Stimulated activated naive CD8-positive, alpha-beta T cell treated with anti-CD3 and anti-CD28 coated beads, Interleukin-15, Interleukin-2, amounts not matched to agents 100 ng/mL and 50 ng/mL, for 24 hours (primary cell): ENCODE measurements around the gene CREM.
"Not testable (repeated sequence)": the region's sequence is repeated elsewhere in the genome, so short reads cannot be mapped to it uniquely, and the experiment has no call there.

Source experiments
- H3K27ac Mint-ChIP-seq: one replicate; pipeline ENCODE4 v1.8.0; 2021; ENCODE audit warnings: mild to moderate bottlenecking, mixed read lengths
- H3K27me3 Mint-ChIP-seq: one replicate; pipeline ENCODE4 v1.8.0; 2021; ENCODE audit warnings: mixed read lengths
- H3K36me3 Mint-ChIP-seq: one replicate; pipeline ENCODE4 v1.8.0; 2021; ENCODE audit warnings: low read depth, mixed read lengths
- H3K4me1 Mint-ChIP-seq: one replicate; pipeline ENCODE4 v1.8.0; 2021; ENCODE audit warnings: low read depth, mixed read lengths
- H3K4me3 Mint-ChIP-seq: one replicate; pipeline ENCODE4 v1.8.0; 2021; ENCODE audit warnings: mild to moderate bottlenecking, mixed read lengths
- H3K9me3 Mint-ChIP-seq: one replicate; pipeline ENCODE4 v1.8.0; 2021; ENCODE audit warnings: mixed read lengths

CREM gene

DNA sequence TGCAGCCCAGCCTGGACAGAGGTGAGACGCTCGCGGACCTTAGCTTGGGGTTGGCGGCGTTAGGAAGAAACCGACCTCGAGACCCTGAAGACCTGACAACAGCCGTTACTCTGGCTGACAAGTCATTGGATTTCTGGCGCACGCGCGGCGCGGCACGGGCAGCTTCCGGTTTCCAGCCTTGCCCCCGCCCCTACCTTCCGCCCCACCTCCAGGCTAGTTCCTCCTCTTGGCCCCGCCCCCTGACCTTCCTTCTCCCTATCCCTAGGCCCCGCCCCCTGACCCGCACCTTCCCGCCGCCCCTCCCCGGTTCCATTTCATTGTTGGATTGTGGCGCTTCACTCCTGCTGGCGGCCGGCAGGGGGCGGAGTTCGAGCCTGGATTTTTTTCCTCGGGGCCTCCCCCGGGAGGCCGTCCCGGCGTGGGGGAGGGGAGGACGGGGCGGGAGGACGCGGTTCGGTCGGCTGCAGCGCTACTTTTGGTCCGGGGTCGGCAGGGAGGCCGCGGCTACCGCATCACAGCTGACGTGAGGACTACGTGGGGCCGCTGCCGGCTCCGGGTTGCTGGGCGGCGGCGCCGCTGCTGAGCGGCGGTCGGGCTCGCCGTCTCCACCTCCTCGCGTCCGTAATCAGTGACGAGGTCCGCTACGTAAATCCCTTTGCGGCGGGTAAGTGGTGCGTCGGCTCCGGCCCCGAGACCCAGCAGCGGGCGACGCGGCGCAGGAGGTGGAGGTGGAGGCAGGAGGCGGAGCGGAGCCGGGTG lies at the start of gene CREM:
CREM (plus strand) TSS at position 317 of the 759 bp plus-strand sequence. CDS start 10,990 bp downstream, outside the sequence.
- no peaks in the 10 kb centered on the region for H3K9me3 Mint-ChIP-seq
- H3K4me3 Mint-ChIP-seq: peak within 1 kb of the TSS; percentile 93
- H3K27me3 Mint-ChIP-seq: no peaks in the 10 kb centered on the region
- peaks cover 14% of the 10 kb centered on the region for H3K36me3 Mint-ChIP-seq
- H3K4me1 Mint-ChIP-seq: peaks cover 70% of the 10 kb centered on the region
- H3K27ac Mint-ChIP-seq: peak within 1 kb of the TSS; percentile 97

- H3K36me3 Mint-ChIP-seq: peaks cover 28% of the 10 kb centered on the region
- peaks cover 4% of the 10 kb centered on the region for H3K9me3 Mint-ChIP-seq
- no peaks in the 10 kb centered on the region for H3K27me3 Mint-ChIP-seq
- H3K4me3 Mint-ChIP-seq: no peak overlapping the region
- H3K27ac Mint-ChIP-seq: no peak overlapping the region
- H3K4me1 Mint-ChIP-seq: peaks cover 23% of the 10 kb centered on the region
Observed at GRCh38 chr10:35079265-35079664, 47.4 kb upstream of the CREM start.

DNA sequence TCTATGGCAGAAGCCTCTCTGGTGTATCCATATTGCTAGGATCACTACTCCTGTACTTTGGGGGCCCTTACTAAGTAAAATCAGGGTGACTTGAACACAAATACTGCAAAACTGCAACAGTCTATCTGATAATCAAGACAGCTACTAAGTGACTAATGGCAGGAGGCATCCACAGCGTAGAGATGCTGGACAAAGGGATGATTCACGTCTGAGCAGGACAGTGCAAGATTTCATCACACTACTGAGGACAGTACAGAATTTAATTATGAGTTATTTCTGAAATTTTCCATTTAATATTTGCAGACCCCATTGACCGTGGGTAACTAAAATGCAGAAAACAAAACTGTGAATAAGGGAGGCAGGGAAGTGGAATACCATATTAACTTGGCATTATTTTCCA lies 46.9 kb upstream of the CREM start:
- Mint-ChIP-seq H3K4me3 (no peak overlapping the region), H3K9me3 (peaks cover 4% of the 10 kb centered on the region), H3K27ac (no peak overlapping the region), H3K27me3 (no peaks in the 10 kb centered on the region), H3K4me1 (peaks cover 23% of the 10 kb centered on the region), H3K36me3 (peaks cover 31% of the 10 kb centered on the region)

DNA sequence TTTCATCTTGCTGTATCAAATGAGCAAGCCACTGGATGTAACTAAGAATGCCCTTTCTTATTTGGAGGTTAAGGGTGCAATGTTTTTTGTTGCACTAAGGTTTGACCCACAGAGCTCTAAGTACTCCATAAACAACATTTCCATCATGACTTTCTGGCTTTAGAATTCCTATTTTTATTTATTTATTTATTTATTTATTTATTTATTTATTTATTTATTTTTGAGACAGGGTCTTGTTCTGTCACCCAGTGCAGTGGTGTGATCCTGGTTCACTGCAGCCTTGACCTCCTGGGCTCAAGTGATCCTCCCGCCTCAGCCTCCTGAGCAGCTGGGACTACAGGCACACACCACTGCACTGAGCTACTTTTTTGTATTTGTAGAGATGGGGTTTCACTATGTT lies 46.4 kb upstream of the CREM start:
- H3K4me1 Mint-ChIP-seq: peaks cover 23% of the 10 kb centered on the region

GRCh38 chr10:35083242-35083641 lies 43.4 kb upstream of the CREM start:
- Mint-ChIP-seq H3K36me3 (peaks cover 40% of the 10 kb centered on the region), H3K27me3 (no peaks in the 10 kb centered on the region), H3K4me1 (peaks cover 51% of the 10 kb centered on the region), H3K9me3 (peaks cover 4% of the 10 kb centered on the region), H3K4me3 (no peak overlapping the region), H3K27ac (no peak overlapping the region)

More for the DNA sequence above, 46.4 kb upstream of the CREM start:
- H3K9me3 Mint-ChIP-seq, H3K4me3 Mint-ChIP-seq, H3K27me3 Mint-ChIP-seq, H3K27ac Mint-ChIP-seq: not testable (repeated sequence)
- H3K36me3 Mint-ChIP-seq: peaks cover 31% of the 10 kb centered on the region

DNA sequence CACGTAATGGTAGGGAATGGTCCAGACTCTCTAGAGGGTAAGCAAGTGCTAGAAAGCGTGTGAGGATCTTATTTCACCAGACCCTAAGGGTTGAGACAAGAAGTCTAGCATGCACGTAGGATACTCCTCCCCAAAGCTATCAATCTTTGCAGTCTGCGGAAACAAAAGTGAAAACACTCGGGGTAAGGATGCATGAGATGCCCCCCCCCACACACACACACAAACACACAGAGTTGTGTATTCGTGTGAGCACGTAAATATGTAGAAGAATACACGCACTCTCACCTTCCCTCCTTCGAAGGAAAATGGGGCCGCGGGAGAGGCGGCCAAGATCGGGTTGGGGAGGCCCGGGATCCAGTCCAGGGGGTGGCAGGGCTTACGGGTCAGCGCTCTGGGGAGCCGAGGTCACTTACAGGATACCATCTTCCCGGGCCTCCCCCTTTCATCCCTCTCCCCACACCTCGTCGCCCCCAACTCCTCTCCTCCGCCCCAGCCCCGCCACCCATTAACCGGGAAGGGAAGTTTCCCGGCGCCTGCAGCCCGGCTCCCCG lies 37.0 kb upstream of the CREM start:
- peaks cover 9% of the 10 kb centered on the region for H3K36me3 Mint-ChIP-seq
- H3K4me3 Mint-ChIP-seq: peak overlapping the region; percentile 94
- no peaks in the 10 kb centered on the region for H3K9me3 Mint-ChIP-seq
- H3K4me1 Mint-ChIP-seq: peaks cover 51% of the 10 kb centered on the region
- H3K27ac Mint-ChIP-seq: peak overlapping the region; percentile 85
- peaks cover 2% of the 10 kb centered on the region for H3K27me3 Mint-ChIP-seq

GRCh38 chr10:35090162-35090954 lies 36.3 kb upstream of the CREM start, which contains the start of gene CUL2:
Gene CUL2, minus strand, starts transcription at chr10:35090341. Its CDS starts 19,024 bp downstream, at chr10:35071317.
- peak within 1 kb of the TSS; percentile 89 for H3K27ac Mint-ChIP-seq
- peaks cover 3% of the 10 kb centered on the region for H3K27me3 Mint-ChIP-seq
- H3K36me3 Mint-ChIP-seq: peaks cover 9% of the 10 kb centered on the region
- peaks cover 51% of the 10 kb centered on the region for H3K4me1 Mint-ChIP-seq
- peak within 1 kb of the TSS; percentile 94 for H3K4me3 Mint-ChIP-seq
- H3K9me3 Mint-ChIP-seq: no peaks in the 10 kb centered on the region

DNA sequence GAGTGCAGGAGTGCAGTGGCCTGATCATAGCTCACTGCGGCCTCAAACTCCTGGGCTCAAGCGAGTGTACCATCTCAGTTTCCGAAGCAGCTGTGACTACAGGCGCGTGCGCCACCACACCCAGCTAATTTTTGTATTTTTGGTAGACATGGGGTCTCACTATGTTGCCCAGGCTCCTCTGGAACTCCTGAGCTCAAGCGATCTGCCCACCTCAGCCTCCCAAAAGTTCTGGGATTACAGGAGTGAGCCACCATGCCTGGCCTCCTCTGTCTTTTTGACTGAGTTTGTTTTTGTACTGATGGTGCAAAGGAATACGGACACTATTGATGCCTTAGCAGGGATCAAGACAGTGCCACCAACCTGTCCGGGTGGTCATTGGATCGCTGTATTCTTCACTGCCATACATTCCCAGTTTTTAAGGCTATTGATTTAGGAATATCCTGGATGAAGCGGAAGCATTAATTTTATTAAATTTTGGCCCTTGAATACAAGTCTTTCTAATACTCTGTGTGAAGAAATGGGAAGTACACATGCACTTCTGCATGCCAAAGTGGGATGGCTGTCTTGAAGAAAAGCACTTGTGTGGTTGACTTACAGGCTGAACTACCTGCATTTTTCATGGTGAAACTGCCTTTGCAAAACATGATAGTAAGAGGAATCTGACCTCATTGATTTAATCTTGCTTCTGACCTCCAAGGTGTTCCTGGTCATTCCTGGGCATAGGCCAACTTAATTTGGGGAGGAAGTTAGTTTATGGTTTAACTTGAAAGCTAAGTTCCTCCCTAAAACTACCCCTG lies 34.5 kb upstream of the CREM start:
- Mint-ChIP-seq H3K27me3 (peaks cover 14% of the 10 kb centered on the region), H3K36me3 (peaks cover 5% of the 10 kb centered on the region), H3K9me3 (no peaks in the 10 kb centered on the region), H3K4me3 (no peak overlapping the region), H3K4me1 (peaks cover 33% of the 10 kb centered on the region), H3K27ac (peak overlapping the region; percentile 40)

GRCh38 chr10:35092851-35093250 lies 33.8 kb upstream of the CREM start:
- Mint-ChIP-seq H3K4me3 (no peak overlapping the region), H3K27ac (no peak overlapping the region), H3K4me1 (peaks cover 26% of the 10 kb centered on the region), H3K9me3 (no peaks in the 10 kb centered on the region), H3K36me3 (no peaks in the 10 kb centered on the region), H3K27me3 (peaks cover 18% of the 10 kb centered on the region)

DNA sequence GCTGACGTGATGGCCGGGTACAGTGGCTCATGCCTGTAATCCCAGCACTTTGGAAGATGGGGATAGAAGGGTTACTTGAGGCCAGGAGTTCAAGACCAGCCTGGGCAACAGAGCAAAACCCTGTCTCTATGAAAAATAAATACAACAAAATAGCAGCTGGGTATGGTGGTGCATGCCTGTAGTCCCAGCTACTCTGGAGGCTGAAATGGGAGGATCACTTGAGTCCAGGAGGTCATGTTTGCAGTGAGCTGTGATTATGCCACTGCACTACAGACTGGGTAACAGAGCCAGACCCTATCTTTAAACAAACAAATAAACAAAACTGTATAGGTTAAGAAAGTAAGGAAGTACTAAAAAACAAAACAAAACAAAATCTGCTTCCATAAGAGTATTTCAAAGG lies 30.3 kb upstream of the CREM start:
- Mint-ChIP-seq H3K27me3 (peaks cover 21% of the 10 kb centered on the region), H3K4me1 (peaks cover 2% of the 10 kb centered on the region), H3K27ac (no peak overlapping the region), H3K36me3 (no peaks in the 10 kb centered on the region), H3K4me3 (no peak overlapping the region), H3K9me3 (no peaks in the 10 kb centered on the region)

GRCh38 chr10:35097510-35097909 lies 29.1 kb upstream of the CREM start:
- Mint-ChIP-seq H3K4me1 (no peaks in the 10 kb centered on the region), H3K36me3 (no peaks in the 10 kb centered on the region), H3K27ac (no peak overlapping the region), H3K4me3 (no peak overlapping the region), H3K27me3 (peaks cover 21% of the 10 kb centered on the region), H3K9me3 (no peaks in the 10 kb centered on the region)

DNA sequence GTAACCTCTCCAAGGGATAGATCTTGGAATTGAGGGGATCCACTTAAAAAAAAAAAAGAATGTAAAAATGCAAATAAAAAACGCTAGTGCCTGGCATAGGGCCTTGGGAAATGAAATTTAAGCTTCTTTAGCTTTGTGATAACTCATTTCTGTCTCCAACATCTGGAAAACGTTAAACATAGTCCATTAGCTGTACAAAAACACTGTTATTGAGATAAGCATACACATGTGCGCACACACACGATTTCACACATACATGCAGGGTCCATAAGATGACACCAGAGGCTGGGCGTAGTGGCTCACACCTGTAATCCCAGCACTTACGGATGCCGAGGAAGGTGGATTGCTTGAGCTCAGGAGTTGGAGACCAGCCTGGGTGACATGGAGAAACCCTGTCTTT lies 22.8 kb upstream of the CREM start:
- Mint-ChIP-seq H3K4me1 (no peaks in the 10 kb centered on the region), H3K27me3 (no peaks in the 10 kb centered on the region), H3K36me3 (no peaks in the 10 kb centered on the region), H3K9me3 (no peaks in the 10 kb centered on the region), H3K27ac (no peak overlapping the region), H3K4me3 (no peak overlapping the region)

- no peaks in the 10 kb centered on the region for H3K4me1 Mint-ChIP-seq
- no peak overlapping the region for H3K4me3 Mint-ChIP-seq
- H3K9me3 Mint-ChIP-seq: no peaks in the 10 kb centered on the region
- no peaks in the 10 kb centered on the region for H3K36me3 Mint-ChIP-seq
- peaks cover 5% of the 10 kb centered on the region for H3K27me3 Mint-ChIP-seq
- H3K27ac Mint-ChIP-seq: no peak overlapping the region
Observed at GRCh38 chr10:35112571-35112970, 14.1 kb upstream of the CREM start.

DNA sequence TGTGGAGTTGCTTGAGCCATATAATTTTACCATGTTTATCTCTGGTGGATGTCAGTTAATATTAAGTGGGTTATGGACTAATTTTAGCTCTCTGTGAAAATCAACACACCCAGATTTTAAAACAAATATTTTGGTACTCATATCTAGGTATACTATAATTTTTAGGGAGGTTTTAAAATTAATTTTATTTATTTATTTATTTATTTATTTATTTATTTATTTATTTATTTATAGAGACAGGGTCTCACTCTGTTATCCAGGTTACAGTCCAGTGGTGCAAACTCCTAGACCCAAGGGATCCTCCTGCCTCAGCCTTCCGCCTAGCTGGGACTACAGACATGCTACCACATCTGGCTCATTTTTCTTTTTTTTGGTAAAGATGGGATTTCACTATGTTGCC lies 7.3 kb upstream of the CREM start:
- Mint-ChIP-seq H3K36me3 (no peaks in the 10 kb centered on the region), H3K27me3 (no peaks in the 10 kb centered on the region), H3K4me1 (peaks cover 13% of the 10 kb centered on the region), H3K27ac (no peak overlapping the region), H3K9me3 (no peaks in the 10 kb centered on the region), H3K4me3 (no peak overlapping the region)
